Aorta (tissue), 5 donors: Measurements from ENCODE around the gene ASIC5. TPM values are rescaled to one million over a fixed set of nuclear protein-coding genes. Genes with fewer than 3 reads are reported as not detected.
"Not testable (repeated sequence)": the region's sequence is repeated elsewhere in the genome, so short reads cannot be mapped to it uniquely, and the experiment has no call there.

Experiments used
- ATAC-seq: fragments of 200-7000 bp; cut with Tn5 transposase; one replicate; pipeline ENCODE4 v1.9.1; 2022; ENCODE audit warnings: moderate library complexity; ENCODE audit not compliant: low FRiP score
- DNase-seq, 2 donors: peaks; one replicate each; pipeline ENCODE4 v3.0.0-alpha.2; 2020
- H3K27ac ChIP-seq, 2 donors: one replicate each; pipeline ENCODE4 v1.5.1; 2013; ENCODE audit warnings: low read length in 2 of 2, mild to moderate bottlenecking in 2 of 2, moderate library complexity in 2 of 2, control low read depth in 1 of 2, inconsistent platforms in 1 of 2, low read depth in 1 of 2
- H3K27me3 ChIP-seq, 2 donors: one replicate each; pipeline ENCODE4 v1.6.1; 2013; ENCODE audit warnings: control low read depth in 1 of 2, low read length in 1 of 2, mild to moderate bottlenecking in 1 of 2, moderate library complexity in 1 of 2; ENCODE audit not compliant: insufficient read depth in 2 of 2, control insufficient read depth in 1 of 2
- H3K36me3 ChIP-seq, 2 donors: one replicate each; pipeline ENCODE4 v1.6.1; 2013; ENCODE audit warnings: control low read depth in 1 of 2, low read length in 1 of 2, mild to moderate bottlenecking in 1 of 2; ENCODE audit not compliant: insufficient read depth in 2 of 2, control insufficient read depth in 1 of 2
- H3K4me1 ChIP-seq, 2 donors: one replicate each; pipeline ENCODE4 v1.6.1; 2013; ENCODE audit warnings: low read length in 2 of 2, control low read depth in 1 of 2, mild to moderate bottlenecking in 1 of 2, moderate library complexity in 1 of 2; ENCODE audit not compliant: insufficient read depth in 2 of 2, control insufficient read depth in 1 of 2
- H3K4me3 ChIP-seq, 2 donors: one replicate each; pipeline ENCODE4 v1.5.1; 2013; ENCODE audit warnings: low read length in 2 of 2, control low read depth in 1 of 2, mild to moderate bottlenecking in 1 of 2
- H3K9me3 ChIP-seq: one replicate; pipeline ENCODE4 v1.6.1; 2013; ENCODE audit warnings: mild to moderate bottlenecking, low read length; ENCODE audit not compliant: control insufficient read depth
- WGBS, 2 donors: extraction: QIAGEN DNeasy Blood & Tissue Kit; methylation state at CpG; one replicate each; pipeline ENCODE4 v1.1.7; 2013; 5-methylcytosine and 5-hydroxymethylcytosine counted together
- intact Hi-C, 2 donors: fragments of 100-400 bp; cut with DNase I; formaldehyde crosslinking; loops; one replicate each; pipeline versions ENCODE4 v1.14.2 to v1.15.0; 2022
- polyA plus RNA-seq, 2 donors: library from polyadenylated mRNA; stranded (reverse); fragments of 200-250 nt; gene quantifications; one replicate each; pipeline ENCODE4 v1.2.3, GENCODE V29; 2013
- total RNA-seq, 2 donors: library from RNA; stranded (reverse); fragmentation: NEBNext Ultra II Directional; extraction: Animal tissue kit (Norgen Biotek cat#: 25700); gene quantifications; one replicate each; pipeline ENCODE4 v1.2.1, GENCODE V29; 2021
- donor health status: healthy with polysubstance abuse.
- donor health status: Bipolar disorder and iron deficiency.
- donor health status: DM: no; HTN: no; CAD: no.
- donor health status: DM: no; HTN: no; CAD: no.
- donor health status: DM: yes; HTN: yes; CAD: no.

The ASIC5 gene
- total and polyA plus RNA-seq, 4 donors: not detected

DNA sequence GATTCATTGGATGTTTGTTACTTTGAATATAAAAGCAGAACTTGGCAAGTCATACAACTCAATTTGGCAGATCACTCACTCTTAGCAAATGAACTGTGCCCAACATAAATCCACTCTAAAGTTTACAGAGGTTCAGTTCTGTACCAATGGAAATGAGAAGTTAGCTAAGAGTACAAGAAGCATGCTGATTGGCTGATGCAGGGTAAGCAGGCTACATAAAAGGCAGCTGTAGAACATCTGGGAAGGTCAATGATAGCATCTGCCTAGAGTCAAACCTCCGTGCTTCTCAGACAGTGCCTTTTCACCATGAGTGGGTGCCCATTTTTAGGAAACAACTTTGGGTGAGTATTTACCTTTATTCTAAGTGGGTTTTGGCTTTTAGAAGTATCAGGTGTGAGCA, 37.4 kb upstream of the ASIC5 start, which contains the start of gene TDO2:
TDO2 (plus strand) TSS at position 244 of the 400 bp plus-strand sequence; CDS start at position 307, 63 bp downstream.
- DNase-seq (no peak), ATAC-seq (no peak)
- Histone ChIP-seq H3K27ac (no peak within 1 kb of the TSS), H3K27me3 (no peaks in the 10 kb centered on the region), H3K36me3 (no peaks in the 10 kb centered on the region), H3K4me1 (no peaks in the 10 kb centered on the region), H3K4me3 (no peak within 1 kb of the TSS), H3K9me3 (no peaks in the 10 kb centered on the region)
- intact Hi-C loops: no loop called here
- WGBS, 2 donors: 65% methylated on average over 1 of the region's 1 CpG

DNA sequence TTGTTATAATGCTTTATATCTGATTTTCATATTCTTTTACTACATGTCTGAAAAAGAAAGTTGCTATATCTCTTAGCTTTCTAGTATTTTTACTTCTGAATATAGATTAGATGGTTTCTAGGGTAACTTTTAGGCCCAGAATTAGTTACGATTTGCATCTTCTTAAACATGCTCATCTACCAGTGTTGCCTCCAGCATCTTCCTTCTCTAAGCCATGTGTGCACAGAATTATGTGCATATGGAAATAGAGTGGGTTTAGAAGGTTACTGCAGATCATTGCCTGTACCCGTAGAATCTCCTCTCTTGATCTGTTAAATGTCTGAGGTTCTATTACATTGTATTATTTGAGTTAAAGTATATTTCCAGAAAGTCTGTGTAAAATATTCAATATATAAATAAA, 34.9 kb upstream of the ASIC5 start:
- Histone ChIP-seq H3K4me1 (no peaks in the 10 kb centered on the region), H3K27ac (no peak overlapping the region), H3K4me3 (no peak overlapping the region), H3K9me3 (no peaks in the 10 kb centered on the region), H3K36me3 (no peaks in the 10 kb centered on the region), H3K27me3 (no peaks in the 10 kb centered on the region)
- DNase-seq: no peak
- no peak for ATAC-seq
- intact Hi-C loops: no loop called here
- WGBS, 2 donors: 95 to 98% methylated on average over 2 of the region's 2 CpGs

- Histone ChIP-seq H3K4me3 (no peak overlapping the region), H3K4me1 (no peaks in the 10 kb centered on the region), H3K36me3 (no peaks in the 10 kb centered on the region), H3K9me3 (no peaks in the 10 kb centered on the region), H3K27ac (no peak overlapping the region), H3K27me3 (no peaks in the 10 kb centered on the region)
- 32 to 39% methylated on average over 1 of the region's 1 CpG for WGBS, 2 donors
- ATAC-seq (no peak), DNase-seq (no peak)
- intact Hi-C loops: no loop called here
Observed at GRCh38 chr4:155900381-155900780, 34.3 kb upstream of the ASIC5 start.

DNA sequence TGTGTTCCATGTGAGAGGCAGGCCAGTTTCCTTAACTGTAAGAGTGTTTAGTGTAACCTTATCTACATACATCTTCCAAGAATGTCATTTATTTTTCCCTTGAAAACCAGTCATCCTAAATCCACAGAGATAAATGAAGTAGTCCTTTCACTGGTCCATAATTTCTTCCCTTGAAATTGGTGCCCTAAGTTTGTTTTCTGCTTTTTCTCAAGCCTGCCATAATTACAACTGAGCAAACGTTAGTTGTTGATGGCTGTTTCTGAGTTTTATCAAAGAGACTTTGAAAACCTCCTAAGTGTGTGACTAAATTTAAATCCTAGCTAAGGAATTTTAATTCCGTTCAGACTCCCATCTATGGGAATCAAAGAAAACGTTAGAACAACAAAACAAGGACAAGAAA, 33.8 kb upstream of the ASIC5 start:
- no peak overlapping the region for H3K27ac ChIP-seq
- DNase-seq (no peak), ATAC-seq (no peak)
- H3K36me3 ChIP-seq: no peaks in the 10 kb centered on the region
- H3K27me3 ChIP-seq: no peaks in the 10 kb centered on the region
- intact Hi-C loops: no loop called here
- no peak overlapping the region for H3K4me3 ChIP-seq
- WGBS, 2 donors: 7 to 8% methylated on average over 3 of the region's 3 CpGs
- H3K4me1 ChIP-seq: no peaks in the 10 kb centered on the region
- no peaks in the 10 kb centered on the region for H3K9me3 ChIP-seq

DNA sequence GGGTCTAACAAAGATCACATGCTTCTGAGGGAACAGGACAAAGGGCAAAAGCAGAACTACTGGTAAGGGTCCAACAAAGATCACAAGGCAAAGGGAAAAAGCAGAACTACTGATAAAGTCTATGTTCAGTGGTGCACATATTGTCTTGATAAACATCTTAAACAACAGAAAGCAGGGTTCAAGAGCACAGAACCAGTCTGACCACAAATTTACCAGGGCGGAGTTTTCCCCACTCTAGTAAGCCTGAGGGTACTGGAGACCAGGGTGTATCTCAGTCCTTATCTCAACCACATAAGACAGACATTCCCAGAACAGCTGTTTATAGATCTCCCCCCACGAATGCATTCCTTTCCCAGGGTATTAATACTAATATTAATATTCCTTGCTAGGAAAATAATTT, 32.3 kb upstream of the ASIC5 start:
- WGBS, 2 donors: 83 to 88% methylated on average over 2 of the region's 2 CpGs
- H3K27me3 ChIP-seq, H3K4me3 ChIP-seq, ATAC-seq, H3K9me3 ChIP-seq, H3K27ac ChIP-seq, H3K4me1 ChIP-seq, intact Hi-C loops, DNase-seq, H3K36me3 ChIP-seq: not testable (repeated sequence)

GRCh38 chr4:155891058-155891457, 25.0 kb upstream of the ASIC5 start:
- Histone ChIP-seq H3K36me3 (no peaks in the 10 kb centered on the region), H3K4me1 (no peaks in the 10 kb centered on the region), H3K4me3 (no peak overlapping the region), H3K27ac (no peak overlapping the region), H3K9me3 (no peaks in the 10 kb centered on the region), H3K27me3 (no peaks in the 10 kb centered on the region)
- 60 to 75% methylated on average over 3 of the region's 3 CpGs for WGBS, 2 donors
- no peak for ATAC-seq
- DNase-seq: no peak
- intact Hi-C loops: no loop called here

- H3K27ac ChIP-seq: no peak overlapping the region
- no peak overlapping the region for H3K4me3 ChIP-seq
- no peaks in the 10 kb centered on the region for H3K4me1 ChIP-seq
- no peaks in the 10 kb centered on the region for H3K9me3 ChIP-seq
- intact Hi-C loops: no loop called here
- no peaks in the 10 kb centered on the region for H3K27me3 ChIP-seq
- ATAC-seq: no peak
- H3K36me3 ChIP-seq: no peaks in the 10 kb centered on the region
- no peak for DNase-seq
- 61 to 64% methylated on average over 2 of the region's 2 CpGs for WGBS, 2 donors
Observed at GRCh38 chr4:155889946-155890345, 23.9 kb upstream of the ASIC5 start.

GRCh38 chr4:155889031-155889793, 23.1 kb upstream of the ASIC5 start:
- 4 to 5% methylated on average over 5 of the region's 5 CpGs for WGBS, 2 donors
- Histone ChIP-seq H3K36me3 (no peaks in the 10 kb centered on the region), H3K9me3 (no peaks in the 10 kb centered on the region), H3K4me3 (no peak overlapping the region), H3K4me1 (no peaks in the 10 kb centered on the region), H3K27ac (no peak overlapping the region), H3K27me3 (no peaks in the 10 kb centered on the region)
- ATAC-seq (peak; percentile 38), DNase-seq (no peak)
- intact Hi-C loops: no loop called here

- Histone ChIP-seq H3K4me1 (no peaks in the 10 kb centered on the region), H3K9me3 (no peaks in the 10 kb centered on the region), H3K27ac (no peak overlapping the region), H3K27me3 (no peaks in the 10 kb centered on the region), H3K36me3 (no peaks in the 10 kb centered on the region), H3K4me3 (no peak overlapping the region)
- ATAC-seq (no peak), DNase-seq (no peak)
- intact Hi-C loops: no loop called here
- 64% methylated on average over 6 of the region's 6 CpGs for WGBS, 2 donors
Observed at GRCh38 chr4:155887847-155888570, 21.9 kb upstream of the ASIC5 start.
